Measurements from ENCODE around the gene MDC1. TPM values are rescaled to one million over a fixed set of nuclear protein-coding genes. Genes with fewer than 3 reads are reported as not detected.

The MDC1 gene
- total RNA-seq, 1 experiment from 2014 or later = 77.6 TPM

DNA sequence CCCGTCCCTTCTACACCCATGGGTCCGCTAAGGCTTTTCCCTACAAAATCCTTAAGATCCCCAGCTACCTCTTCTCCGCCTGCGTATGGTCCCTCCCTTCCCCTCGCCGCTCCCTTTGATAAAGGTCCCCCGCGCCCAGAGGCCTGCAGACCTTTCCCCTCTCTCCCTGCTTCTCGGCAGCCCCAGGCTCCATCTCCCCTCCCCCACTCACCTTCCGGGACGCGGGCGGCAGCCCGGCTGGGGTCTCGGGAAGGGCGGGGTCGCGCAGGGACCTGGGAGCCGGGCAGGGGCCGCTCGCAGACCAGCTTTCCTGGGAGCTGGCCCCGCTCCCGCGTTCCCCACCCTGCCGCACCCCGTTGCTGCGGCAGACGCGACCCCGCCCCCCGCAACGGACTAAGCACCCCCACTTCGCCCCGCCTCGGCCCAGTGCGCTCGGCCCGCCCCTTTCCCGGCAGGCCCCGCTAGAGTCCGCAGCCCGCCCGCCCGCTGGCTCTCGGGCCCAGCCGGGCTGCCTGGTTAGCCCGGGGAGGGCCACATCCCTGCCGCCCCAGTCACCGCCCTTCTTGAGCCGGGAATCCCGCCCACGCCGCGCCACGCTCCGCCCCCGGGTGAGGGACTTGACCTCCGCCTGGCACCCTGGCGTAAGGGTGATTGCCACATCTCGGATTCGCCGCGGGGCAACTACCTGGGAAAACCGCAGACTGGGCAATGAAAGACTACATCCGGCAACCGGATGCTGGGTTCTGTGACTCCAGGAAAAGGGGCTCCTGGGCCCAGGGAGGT lies 25.4 kb upstream of the MDC1 start, which contains the start of gene FLOT1:
Gene FLOT1, minus strand, starts transcription at position 372 of the 783 bp plus-strand sequence. CDS start 498 bp downstream, outside the sequence.
- H4K20me1 ChIP-seq (ENCODE audit: control insufficient read depth, insufficient read depth, insufficient read length) = peaks cover 2% of the 10 kb centered on the region

More for the DNA sequence above, 25.4 kb upstream of the MDC1 start, which contains the start of gene FLOT1:
- peaks cover 39 to 48% (median 44%) of the 10 kb centered on the region in 3 experiments for H3K36me3 Mint-ChIP-seq (ENCODE audit: insufficient read depth in 1 of 3, low read depth in 3 of 3)
- H4K5ac ChIP-seq (ENCODE audit: insufficient read length, low read depth, low read length) = peak within 1 kb of the TSS; percentile 5
- DNase-seq = peak; percentile 98
- no peaks in the 10 kb centered on the region; the same call in 1 of the 2 replicates for H3K27me3 ChIP-seq (ENCODE audit: insufficient read depth, low read length)
- H3T11ph ChIP-seq (ENCODE audit: low read length) = no peak within 1 kb of the TSS
- peak within 1 kb of the TSS; percentile 37 to 94 (median 82) for H3K27ac Mint-ChIP-seq
- H3K27me3 Mint-ChIP-seq (ENCODE audit: low read depth) = peaks cover 3% of the 10 kb centered on the region; the same call in 1 of the 2 replicates
- H3K79me1 ChIP-seq (ENCODE audit: insufficient read depth, low read depth, low read length, poor library complexity, severe bottlenecking) = peaks cover 6% of the 10 kb centered on the region
- H3K4me2 ChIP-seq (ENCODE audit: insufficient read depth, insufficient read length, low read length) = peak within 1 kb of the TSS; percentile 91
- H4K8ac ChIP-seq (replicated peaks; ENCODE audit: insufficient read length, low read depth, low read length) = no peak within 1 kb of the TSS
- no peak within 1 kb of the TSS for H4K91ac ChIP-seq (ENCODE audit: insufficient read length, low read depth, low read length)
- H3K23me2 ChIP-seq (ENCODE audit: insufficient read length, low read depth, low read length, poor library complexity, severe bottlenecking) = peaks cover 17% of the 10 kb centered on the region
- no peak within 1 kb of the TSS for H2BK20ac ChIP-seq (ENCODE audit: low read depth, low read length, poor library complexity, severe bottlenecking)
- H3K56ac ChIP-seq (ENCODE audit: insufficient read length, low read depth, low read length) = no peak within 1 kb of the TSS
- peak within 1 kb of the TSS; percentile 95 for H3K9ac ChIP-seq (ENCODE audit: extremely low read depth, insufficient read length, low read length)
- no peak within 1 kb of the TSS for H2BK120ac ChIP-seq (ENCODE audit: low read depth, low read length, poor library complexity, severe bottlenecking)
- H2BK15ac ChIP-seq (ENCODE audit: low read depth, low read length) = no peak within 1 kb of the TSS
- no CpG with 5 or more reads among the region's 66 CpGs for WGBS (ENCODE audit: extremely low coverage, insufficient read length, low lambda C conversion rate)
- peak within 1 kb of the TSS; percentile 67 for H3K14ac ChIP-seq (ENCODE audit: insufficient read depth, low read length)
- peak within 1 kb of the TSS; percentile 77 for H3K18ac ChIP-seq (ENCODE audit: insufficient read length, low read depth, low read length)
- H3K27ac ChIP-seq (ENCODE audit: insufficient read length, low read depth, low read length) = peak within 1 kb of the TSS; percentile 22
- no peak within 1 kb of the TSS for H2AFZ ChIP-seq (ENCODE audit: low read length)
- TF ChIP-seq CTCF (conservative IDR thresholded peaks at IDR 0.05) = no peak
- H3K9me3 Mint-ChIP-seq = no peaks in the 10 kb centered on the region; a peak in 3 of 5 replicates
- peaks cover 2% of the 10 kb centered on the region; the same call in 1 of the 2 replicates for H3K4me1 ChIP-seq (ENCODE audit: insufficient read depth, low read length)
- no peak within 1 kb of the TSS for H2BK5ac ChIP-seq (ENCODE audit: insufficient read length, low read length)
- peaks cover 24 to 25% of the 10 kb centered on the region in 2 experiments for H3K4me1 Mint-ChIP-seq
- H3K9me3 ChIP-seq (ENCODE audit: control insufficient read depth, low read depth, low read length) = no peaks in the 10 kb centered on the region
- peaks cover 13% of the 10 kb centered on the region; the same call in 1 of the 2 replicates for H3K79me2 ChIP-seq (ENCODE audit: insufficient read depth, low read length)
- no peak within 1 kb of the TSS for H3K4ac ChIP-seq (ENCODE audit: low read depth, low read length)
- no peak within 1 kb of the TSS for H2BK12ac ChIP-seq (ENCODE audit: insufficient read length, low read depth, low read length)
- H2AK5ac ChIP-seq (ENCODE audit: insufficient read length, low read length) = no peak within 1 kb of the TSS
- H3K23ac ChIP-seq (ENCODE audit: insufficient read length, low read depth, low read length) = no peak within 1 kb of the TSS
- H3K4me3 Mint-ChIP-seq = peak within 1 kb of the TSS; percentile 94 to 95

Data from H9 (cell line).